GM21576 (cell line): ENCODE data around the gene IDH3A.

Source experiments
- ATAC-seq: cut with Tn5 transposase; IDR thresholded peaks from one replicate; pipeline ENCODE4 v1.9.1; 2021; ENCODE audit warnings: mild to moderate bottlenecking, moderate library complexity; ENCODE audit not compliant: unreplicated experiment

The IDH3A gene

DNA sequence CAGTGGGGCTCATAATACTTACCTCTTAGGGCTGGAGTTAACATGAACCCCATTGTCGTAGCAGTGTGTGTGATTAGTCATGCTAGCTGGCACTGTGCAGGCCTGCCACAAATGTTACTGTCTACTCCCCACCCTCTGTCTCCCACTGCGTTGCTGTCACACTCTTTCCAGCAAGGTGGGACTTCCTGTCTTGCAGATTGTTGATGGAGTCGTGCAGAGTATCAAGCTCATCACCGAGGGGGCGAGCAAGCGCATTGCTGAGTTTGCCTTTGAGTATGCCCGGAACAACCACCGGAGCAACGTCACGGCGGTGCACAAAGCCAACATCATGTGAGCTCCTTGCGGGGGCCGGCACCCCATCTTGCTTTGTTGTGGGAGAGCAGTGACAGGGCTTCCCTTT lies 12.9 kb downstream of the IDH3A start:
- ATAC-seq, result no peak

DNA sequence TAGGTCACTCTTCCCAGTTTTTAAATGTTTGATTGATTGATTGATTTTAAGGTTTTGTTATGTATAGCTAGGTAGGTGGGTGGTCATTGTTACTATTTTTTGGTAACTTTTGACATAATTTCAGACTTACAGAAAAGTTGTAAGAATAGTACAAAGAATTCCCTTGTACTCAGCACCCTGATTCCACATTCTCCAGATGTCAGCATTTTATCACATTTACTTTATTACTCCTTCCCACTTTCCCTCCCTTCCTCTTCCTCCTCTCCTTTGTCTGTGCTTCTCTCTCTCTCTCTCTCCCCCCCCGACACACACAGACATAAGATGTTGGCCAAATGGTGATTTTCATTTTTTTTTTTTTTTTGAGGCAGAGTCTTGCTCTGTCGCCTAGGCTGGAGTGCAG lies 14.8 kb downstream of the IDH3A start:
- no peak for ATAC-seq

DNA sequence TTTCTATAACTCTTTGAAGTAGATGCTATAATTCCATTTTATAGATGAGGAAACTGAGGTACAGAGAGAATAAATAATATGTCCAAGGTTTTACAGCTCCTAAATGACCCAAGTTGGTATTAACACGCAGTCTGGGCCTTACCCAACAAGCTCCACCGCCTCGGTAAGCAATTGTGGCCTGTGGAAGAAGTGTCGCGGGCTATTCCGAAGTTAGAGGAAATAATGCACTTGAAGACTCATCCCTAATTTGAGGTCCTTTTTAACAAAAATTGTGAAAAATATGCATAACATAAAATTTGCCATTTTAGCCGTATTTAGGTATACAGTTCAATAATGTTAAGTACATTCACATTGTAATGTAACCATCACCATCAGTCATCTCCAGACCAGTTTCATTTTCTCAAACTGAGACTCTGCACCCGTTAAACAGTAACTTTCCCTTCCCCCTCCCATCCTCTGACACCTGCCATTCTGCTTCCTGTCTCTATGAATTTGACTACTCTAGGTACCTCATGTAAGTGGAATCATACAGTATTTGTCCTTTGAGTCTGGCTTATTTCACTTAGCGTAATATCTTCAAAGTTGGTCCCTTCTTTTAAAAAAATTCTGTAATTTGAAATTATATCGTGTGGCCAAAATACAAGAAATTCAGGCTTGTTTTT lies 18.2 kb downstream of the IDH3A start:
- peak; percentile 58 for ATAC-seq

DNA sequence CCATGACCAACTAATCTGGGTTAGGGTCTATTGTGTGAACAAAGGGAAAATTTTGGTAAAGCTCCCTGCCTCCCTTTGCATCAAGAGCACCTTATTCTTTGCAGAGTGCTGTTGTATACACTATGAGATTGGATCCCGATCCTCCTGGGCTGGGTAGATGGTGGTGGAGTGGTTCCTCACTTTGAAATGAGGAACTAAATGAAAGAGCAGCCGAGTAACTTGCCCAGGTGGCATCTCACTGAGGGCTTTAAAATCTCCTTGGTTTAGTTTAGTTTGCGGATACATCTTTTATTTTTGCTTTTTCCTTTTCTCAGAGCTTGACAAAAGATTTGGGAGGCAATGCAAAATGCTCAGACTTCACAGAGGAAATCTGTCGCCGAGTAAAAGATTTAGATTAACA lies 19.4 kb downstream of the IDH3A start:
- ATAC-seq, result no peak

DNA sequence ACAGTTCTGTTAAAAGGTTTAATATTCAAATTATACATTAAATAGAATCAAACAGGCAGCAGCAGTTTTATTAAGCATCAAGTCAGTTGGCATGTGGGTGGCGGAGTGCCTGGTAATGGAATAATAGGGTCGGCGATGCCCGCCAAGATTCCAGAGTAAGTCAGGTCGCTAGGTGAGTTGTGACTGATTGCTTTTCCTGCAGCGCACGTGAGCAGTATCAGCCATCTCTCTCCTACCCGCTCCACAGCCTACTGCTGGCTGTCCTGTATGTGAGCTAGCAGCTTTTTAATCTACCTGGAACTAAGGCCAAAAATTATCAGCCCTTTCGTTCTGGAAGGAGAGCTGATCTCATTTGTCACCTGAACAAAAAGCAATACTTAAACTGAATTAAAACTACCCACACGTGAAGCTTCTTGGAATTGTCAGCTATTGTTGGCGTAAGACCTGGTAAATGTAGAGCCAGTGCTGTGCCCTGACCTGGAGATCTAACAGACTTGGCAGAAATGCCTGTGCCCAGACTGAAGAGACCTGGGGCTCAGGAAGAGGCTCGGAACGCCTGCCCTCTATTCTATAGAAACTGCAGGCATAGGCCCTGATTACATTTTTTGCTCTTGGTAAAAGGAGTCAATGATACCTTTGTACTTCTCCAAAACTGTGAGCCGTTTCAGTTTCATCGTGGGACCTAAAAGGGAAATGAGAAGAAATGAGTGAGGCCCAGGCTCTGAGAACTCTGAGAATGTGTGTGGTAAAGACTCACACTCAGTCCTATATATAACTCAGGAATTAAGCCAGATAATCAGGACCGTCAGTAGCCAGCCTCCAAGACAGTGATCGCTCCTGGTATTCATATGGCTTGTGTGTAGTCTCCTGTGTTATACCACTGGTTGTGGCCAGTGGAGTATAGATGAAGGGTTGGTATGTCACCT lies 21.9 kb downstream of the IDH3A start:
- ATAC-seq, result peak; percentile 55

DNA sequence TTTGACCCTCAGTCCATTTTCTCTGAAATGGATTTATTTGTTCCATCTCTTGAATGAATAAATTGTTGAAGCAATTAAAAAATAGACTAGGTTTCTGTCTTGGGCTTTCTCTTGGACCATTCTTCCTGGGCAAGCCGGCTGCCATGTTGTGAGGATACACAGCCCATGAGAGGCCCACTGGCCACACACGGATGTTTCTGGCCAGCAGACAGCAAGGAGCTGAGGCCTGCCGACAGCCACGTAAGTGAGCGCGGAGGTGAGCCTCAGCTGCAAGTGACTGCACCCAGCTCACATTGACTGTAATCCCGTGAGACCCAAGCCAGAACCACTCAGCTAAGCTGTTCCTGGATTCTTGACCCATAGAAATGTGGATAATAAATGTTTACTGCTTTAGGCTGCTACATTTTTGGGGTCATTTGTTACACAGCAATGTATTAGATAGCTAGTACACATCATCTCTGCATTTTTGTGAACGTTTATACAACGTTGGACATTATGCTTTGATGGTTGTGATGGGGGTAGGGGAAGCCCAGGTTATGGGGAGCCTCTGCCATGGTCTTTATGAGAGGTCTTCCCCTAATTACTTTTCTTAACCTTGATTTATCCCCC lies 22.8 kb downstream of the IDH3A start:
- ATAC-seq, result no peak

DNA sequence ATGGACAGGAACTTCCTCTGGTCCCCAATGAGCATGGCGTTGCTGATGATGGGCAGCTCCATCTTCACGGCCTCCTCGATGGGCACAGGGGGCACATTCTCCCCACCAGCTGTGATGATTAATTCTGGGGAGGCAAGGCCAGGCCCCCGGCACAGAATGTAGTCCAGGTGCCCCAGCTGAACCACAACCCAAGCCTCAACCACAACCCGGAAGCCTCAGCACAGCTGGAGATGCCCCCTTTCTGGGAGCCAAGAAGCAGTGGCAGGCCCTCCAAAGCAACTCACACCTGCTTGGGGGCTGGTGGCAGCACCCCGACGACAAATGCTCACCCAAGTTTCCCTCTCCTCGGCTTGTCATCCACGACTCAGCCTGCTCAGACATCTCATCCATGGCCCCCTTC lies 25.2 kb downstream of the IDH3A start:
- ATAC-seq, result no peak

DNA sequence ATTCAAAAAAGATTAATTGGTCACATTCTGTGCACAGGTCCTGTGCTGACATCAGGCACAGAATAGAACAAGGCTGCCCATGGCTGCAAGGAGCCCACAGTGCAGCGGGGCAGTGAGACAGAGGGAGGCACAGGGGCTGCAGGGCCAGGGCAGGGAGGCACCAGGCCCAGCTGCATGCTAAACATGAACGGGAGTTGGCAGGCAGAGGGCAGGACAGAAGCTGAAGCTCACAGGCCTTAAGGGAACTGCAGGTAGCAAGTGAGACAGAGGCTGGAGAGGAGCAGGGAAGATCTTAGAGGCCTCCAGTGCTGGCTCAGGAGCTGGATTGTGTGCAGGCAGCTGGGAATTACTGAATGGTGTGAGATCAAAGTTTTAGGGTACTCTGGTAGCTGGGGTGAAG lies 26.2 kb downstream of the IDH3A start:
- no peak for ATAC-seq

DNA sequence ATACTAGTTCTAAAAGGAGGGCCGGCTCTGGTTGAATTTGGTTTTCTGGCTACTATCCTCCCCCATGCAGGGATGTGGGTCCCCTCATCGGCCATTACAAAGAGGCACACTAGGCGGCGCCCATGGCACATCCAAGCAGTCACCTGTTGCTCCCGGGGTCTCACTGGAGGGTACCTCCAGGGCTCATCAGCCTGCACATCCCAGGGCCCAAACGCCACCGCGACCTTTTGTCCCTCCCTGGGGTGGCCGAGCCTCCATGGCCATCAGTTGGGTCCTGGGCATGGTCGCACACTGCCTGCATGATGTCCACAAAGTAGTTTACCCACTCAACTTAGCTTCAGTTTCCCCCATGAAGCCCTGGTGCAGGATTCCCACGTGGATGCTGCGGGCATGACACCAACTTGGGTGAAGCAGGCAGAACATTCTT lies 28.3 kb downstream of the IDH3A start:
- no peak for ATAC-seq

DNA sequence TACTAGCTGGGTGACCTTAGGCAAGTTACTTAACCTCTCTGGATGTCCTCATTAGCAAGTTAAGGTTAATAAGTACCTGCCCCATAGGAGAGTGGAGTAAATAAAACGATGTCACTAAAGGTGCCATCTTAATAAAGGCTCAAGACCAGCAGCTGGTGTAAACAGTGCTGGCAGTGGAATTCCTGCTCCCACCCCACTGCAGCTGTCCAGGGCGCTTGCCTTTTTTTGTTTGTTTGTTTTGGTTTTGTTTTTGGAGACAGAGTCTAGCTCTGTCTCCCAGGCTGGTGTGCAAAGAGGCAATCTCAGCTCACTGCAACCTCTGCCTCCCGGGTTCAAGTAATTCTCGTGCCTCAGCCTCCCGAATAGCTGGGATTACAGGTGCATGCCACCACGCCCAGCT lies 28.9 kb downstream of the IDH3A start:
- no peak for ATAC-seq

DNA sequence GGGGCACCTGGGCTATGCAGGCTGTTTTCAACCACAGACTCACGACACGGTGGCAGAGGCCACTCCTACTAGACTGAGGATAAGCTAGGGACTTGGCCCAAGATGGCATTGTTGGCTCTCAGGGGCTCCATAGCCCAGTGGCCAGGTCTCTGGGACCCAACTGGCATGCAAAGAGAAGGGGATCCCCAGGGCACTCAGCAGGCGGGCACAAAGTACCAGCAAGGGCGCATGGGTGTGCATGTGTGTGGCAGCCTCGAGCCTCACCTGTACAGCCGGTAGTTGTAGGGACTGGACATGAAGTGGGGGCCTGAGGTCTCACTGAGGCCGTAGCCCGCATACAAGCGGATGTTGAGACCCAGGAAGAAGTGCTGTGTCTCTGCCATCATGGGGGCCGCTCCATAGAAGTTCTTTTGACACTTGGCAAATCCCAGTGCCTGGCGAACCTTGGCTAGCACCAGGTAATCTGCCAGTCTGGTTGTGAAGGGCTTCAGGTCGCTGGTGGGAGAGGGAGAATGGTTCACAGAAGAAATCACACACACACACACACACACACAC lies 30.2 kb downstream of the IDH3A start:
- no peak for ATAC-seq

DNA sequence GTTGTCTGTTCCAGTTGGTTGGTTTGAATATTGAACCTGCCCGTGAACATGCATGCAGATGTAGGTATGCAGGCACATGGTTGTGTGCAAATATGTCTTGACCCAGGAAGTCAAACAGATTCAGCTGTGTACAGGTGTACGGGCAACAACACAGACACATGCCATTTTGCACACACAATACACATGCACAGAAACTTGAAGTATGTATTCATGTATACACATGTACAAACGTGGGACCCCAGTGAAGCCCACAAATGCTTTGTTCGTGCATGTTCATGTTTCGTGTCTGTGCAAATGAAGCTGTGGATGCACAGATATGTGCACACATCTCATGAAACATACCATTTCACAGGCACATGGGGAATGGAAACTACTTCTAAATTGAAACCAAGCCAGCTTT lies 30.7 kb downstream of the IDH3A start:
- ATAC-seq, result no peak

DNA sequence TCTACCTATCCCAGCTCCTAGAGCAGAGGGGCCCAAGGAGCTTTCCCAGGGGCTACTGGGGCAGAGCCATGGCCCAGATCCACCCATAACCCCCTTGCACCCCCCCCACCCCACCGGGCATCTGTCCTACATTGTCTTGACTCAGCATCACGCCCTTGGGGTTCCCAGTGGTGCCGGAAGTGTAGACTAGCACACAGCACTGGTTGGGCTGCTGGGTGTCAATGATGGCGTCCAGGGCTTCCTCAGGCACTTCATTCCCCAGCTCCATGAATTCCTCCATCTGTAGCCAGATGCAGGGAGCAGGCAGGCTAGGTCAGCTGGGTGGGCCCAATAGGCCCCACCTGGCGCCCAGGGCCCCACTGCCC lies 33.2 kb downstream of the IDH3A start:
- no peak for ATAC-seq

DNA sequence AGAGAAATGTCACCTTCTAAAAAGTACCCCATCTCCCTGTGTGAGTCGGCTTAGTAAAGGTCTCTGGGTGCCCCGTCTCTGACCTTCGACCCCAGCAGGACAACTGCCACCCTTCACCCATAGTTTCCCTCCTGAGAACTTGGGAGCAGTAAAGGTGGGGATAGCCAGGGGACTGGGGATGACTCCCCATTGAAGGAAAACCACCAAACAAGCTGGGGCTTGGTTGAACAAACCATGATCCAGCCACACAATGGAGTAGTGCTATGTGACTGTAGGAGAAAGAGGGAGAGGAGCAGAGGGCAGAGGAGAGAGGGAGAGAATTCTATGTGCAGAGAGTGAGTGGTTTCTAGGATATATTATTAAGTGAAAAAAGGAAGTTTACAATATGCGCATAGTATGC lies 33.7 kb downstream of the IDH3A start:
- no peak for ATAC-seq

DNA sequence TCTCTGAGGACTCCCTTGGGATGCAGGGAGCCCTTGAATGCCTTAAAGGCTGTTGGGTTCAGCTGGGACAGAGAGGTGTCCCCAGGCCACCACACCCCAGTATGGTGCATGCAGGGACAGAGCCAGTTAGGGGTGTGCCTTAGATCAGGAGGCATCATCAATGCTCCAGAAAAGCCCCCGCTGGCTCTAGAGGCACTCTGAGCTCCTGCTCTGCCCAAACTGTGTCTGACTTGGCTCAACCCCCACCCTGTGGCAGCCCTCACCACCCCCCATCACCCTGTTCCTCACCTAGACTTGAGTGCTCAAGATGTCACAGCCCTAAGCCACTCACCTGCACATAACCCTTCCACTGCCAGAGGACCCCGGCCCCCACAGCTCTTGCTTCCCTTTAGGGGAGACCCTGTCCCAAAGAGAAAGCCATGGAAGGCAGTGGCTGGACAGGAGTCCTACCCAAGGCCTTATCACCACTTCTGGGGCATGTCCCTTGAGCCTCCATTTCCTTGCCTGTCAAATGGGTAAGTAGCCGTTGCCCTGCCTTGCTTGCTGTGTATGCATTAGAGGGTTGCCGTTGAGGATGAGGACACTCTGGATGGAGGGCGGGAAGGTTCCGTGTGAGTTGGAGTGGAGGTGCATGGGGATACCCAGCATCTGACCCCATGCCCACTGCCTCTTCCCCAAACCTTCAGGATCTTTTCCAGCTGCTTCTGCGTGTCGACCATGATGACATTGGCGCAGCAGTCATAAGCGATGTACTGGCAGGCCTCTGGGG lies 43.8 kb downstream of the IDH3A start:
- no peak for ATAC-seq

DNA sequence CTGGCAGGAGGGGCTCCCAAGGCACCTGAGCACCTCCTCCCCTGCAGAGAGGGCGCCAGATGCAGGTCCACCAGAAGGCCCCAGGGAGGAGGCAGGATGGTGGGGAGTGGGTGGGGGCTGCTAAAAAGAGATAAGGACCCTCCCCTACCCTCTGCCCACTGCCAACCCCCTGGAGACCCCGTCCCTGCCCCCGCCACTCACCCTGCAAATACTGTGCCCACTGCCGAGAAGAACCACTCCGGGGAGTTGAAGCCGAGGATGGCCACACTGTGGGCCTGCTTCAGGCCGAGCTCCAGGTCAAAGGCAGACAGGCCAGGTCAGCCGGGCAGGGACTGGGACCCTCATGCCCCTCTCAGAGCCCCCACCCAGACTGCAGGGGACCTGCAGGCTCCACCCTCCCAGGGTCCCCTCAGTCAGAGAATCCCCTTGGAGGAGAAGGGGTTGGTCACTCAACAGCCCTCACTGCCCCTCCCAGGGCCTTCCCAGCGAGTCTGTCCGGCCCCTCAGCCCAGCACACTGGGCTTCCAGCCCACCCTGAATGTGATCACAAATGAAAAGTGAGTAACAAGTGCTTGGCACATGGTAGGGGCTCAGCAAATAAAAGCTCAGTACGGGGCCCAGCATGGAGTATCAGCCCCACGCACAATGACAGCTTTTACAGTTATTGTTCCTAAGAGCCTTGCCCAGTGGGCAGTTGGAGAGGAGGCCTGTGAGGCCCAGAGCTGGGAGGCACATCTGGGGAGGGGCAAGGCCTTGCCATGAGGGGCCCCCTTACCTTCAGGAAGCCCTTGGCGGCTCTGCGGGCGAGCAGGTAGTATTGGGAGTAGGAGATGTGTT lies 44.8 kb downstream of the IDH3A start:
- ATAC-seq, result no peak

DNA sequence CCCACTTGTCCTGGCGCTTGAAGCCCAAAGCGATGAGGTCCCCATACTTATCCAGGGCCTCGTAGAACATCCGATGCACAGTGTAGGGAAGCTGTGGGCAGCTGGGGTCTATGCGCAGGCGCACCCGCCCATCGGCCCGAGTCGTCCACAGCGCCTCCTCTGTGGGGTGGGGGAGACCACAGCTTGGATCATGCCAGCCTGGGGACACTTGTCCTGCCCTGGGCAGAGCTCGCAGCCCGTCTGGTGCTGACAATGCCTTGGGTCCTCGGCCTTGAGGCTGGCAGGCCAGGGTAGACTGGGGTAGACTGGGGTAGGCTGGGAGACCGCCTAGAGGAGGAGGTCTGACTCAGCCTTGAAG lies 45.4 kb downstream of the IDH3A start:
- ATAC-seq, result no peak

DNA sequence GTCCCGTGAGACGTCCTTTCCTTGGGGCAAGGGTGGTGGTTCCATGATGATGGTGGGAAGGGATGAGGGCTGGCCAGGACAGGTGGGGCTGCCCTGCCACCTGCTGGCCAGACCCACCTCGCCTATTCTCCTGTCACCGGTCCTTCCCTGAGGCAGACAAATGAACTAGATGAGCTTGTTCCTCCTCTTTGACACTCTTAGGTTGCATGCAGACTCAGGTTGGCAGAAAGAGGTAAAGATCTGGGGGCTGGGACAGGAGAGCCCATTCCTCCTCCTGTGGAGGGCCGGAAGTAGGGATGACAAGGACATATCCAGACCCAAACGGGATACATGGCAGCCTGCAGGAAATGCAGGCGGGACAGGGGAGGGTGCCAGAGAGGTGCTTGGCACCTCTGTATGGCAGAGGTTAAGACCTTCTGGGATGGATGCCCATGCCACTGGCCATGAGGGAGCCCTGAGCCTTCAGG lies 46.6 kb downstream of the IDH3A start:
- ATAC-seq, result no peak

DNA sequence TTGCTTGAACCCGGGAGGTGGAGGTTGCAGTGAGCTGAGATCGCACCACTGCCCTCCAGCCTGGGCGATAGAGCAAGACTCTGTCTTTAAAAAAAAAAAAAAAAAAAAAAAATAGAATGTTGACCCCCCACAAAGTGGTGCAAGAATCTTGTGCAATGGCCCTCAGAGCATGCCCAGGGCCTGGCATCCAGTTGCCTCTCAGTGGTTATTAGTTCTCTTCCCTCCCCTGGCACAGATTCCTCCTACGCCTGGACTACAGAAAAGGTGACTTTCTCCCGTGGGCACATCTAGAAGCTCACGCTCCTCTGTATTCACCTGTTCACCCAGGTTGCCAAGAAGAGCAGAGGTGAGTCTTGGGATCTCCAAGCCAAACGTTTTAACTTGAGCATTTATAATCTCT lies 48.5 kb downstream of the IDH3A start:
- ATAC-seq, result no peak

DNA sequence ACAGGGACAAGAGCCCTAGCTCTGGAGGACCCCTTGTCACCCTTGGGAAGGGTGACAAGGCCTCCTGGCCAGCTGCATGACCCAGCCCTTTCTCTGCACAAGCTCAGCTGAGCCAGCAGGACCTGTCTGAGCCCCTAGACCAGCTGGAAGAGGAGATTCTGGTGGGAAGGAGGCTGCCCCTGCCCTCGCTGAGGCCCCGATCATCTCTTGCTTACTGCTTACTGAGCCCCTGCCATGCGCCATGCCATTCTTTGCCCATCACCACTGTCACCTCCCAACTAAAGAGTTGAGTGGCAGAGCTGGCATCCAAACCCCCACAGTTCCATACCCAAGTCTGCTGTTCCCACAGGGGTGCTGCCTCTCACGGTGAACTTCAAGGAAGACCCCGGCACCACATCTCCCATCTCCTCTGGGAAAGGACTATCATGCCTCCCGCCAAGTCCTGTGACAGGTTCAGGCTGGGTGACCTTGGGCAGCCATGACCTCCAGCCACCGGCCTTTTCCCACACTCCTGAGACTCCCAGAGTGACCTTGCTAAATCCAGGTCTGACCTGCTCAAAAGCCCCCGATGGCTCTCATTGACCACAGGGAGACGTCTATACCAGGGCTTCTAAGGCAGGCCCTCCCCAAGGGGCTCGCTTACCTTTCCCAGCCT lies 51.2 kb downstream of the IDH3A start:
- ATAC-seq, result no peak
